HG02642 (cell line): ENCODE data around the gene OSBPL3.

Source experiments
- ATAC-seq: cut with Tn5 transposase; IDR thresholded peaks from one replicate; pipeline ENCODE4 v1.9.1; 2021; ENCODE audit warnings: mild to moderate bottlenecking; ENCODE audit not compliant: unreplicated experiment, poor library complexity

Gene OSBPL3

DNA sequence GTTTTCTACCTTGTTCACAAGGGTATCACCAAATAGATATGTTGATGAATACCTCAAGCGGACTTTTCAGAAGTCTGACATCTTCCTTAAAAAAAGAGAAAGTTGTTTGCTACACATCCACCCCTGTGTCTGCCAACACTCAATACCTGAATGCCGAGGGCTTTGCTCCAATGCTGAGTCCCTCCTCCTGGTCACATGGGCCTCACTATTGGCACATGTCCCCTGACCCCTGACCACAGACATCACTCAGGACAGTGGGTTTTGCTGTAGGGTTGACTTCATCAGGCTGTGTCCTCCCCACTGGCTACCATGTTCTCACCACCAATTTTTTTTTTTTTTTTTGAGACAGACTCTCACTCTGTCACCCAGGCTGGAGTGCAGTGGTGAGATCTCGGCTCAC, 76.4 kb downstream of the OSBPL3 start:
- ATAC-seq = no peak

GRCh38 chr7:24902931-24903330, 77.0 kb downstream of the OSBPL3 start:
- ATAC-seq = no peak

GRCh38 chr7:24902276-24902675, 77.7 kb downstream of the OSBPL3 start:
- ATAC-seq = no peak

DNA sequence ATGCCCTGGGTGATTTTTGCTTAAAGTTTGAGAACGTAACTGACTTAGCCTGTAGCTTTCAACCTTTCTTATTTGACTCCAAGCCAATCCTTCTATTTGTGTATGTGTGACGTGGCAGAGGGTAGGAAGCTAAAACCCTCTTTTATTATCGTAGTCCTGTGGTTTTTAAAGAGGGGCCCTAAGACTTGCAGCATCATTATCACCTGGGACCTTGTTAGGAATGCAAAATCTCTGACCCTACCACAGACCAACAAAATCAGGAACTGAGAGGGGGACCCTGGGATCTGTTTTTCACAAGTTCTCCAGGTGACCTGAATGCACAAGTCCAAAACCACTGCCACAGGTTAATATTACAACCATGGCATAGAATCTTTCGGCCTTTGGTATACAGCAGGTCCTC, 80.1 kb downstream of the OSBPL3 start:
- ATAC-seq = peak; percentile 49

- no peak for ATAC-seq
Observed at GRCh38 chr7:24899161-24899560, 80.8 kb downstream of the OSBPL3 start.

DNA sequence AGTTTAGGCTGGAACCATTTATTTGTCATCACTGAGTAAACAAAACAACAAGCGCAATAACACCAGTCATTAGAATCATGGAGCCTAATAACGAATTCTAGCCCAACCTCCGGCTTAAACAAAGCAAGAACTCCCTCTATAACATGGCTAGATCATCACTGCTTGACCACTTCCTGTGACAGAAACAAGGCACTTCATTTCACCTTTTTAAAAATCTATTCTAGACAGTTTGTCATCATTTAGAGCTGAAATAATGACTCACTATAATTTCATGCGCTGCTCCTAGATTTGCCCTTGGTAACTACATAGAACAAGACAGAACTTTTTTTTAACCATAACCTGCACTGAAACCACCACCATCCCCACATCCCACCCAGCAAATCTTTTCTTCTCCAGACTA, 81.3 kb downstream of the OSBPL3 start:
- peak; percentile 32 for ATAC-seq

DNA sequence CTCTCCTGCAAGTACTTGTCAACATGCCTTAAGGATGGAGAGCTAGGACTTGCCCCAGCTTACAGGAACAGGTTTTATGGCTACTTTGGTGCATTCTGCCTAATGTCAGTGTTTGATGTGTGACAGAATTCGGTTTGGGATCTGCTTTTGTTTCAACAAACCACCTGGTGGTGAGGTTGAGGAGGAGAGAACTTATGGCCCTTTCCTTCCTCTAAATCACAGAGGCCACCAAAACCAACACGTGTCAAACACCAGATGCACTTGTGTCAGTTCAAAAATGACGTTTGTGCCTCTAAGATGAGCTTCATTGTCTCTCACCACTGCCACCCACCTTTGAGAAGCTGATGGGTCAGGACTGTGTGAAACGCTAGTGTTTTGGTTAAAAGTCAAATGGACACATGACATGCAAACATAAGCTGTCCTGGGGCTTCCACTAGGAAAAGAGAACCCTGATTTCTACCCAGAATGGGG, 83.9 kb downstream of the OSBPL3 start:
- peak; percentile 65 for ATAC-seq

DNA sequence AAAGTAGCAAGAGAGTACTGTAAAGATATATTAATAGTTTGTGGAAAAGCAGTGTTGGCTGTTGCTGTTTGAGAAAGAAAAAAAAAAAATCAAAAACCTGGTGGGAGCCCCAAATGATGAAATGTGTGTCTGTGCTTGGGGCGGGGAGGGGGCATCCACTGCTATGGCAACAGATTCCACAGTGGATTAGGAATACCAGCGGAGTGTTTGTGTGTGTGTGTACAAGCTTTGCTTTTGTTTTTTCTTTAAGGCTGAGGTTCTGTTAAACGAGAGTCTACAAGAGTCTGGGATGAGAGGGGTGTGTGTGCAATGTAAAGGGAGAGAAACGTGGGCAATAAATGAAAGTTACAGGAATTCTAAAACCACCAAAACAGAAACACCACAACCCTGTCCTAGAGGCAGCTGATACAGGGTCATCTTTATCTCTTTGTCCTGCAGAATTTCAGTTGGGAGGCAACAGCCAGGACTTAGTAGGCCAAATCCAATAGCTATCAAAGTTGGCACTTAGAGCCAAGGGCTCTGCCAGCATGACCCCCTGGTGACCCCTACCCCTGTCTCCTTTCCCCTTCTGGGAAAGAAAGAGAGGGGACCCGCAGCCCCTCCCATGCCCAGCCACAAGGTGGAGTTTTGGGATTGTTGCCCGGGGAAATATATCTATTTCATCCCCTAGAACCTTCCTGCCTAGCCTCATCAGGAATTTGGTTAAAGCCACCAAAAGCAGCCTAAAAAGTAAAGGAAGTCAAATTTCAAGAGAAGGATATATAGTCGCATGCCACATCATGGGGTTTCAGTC, 85.4 kb downstream of the OSBPL3 start:
- no peak for ATAC-seq

- no peak for ATAC-seq
Observed at GRCh38 chr7:24891311-24891735, 88.7 kb downstream of the OSBPL3 start.

GRCh38 chr7:24889611-24890010, 90.4 kb downstream of the OSBPL3 start:
- no peak for ATAC-seq

DNA sequence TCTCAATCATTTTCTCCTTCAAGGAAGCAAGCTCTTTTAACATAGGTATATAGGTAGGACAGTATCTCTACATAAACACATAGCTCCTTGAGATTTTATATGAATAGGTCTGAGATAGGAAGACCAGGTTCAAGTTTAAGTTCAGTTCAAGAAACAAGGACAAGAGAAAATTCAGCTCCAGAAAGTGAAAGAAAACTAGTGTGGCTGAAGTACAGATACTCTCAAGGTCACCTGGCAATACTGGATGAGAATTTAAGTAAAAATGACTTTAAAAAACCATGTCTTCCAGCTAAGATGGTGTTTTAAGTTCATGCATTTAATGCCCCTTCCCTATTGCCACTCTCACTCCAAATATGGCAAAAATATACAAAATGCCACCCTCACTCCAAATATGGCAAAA, 91.3 kb downstream of the OSBPL3 start:
- no peak for ATAC-seq

- no peak for ATAC-seq
Observed at GRCh38 chr7:24885716-24886115, 94.3 kb downstream of the OSBPL3 start.

DNA sequence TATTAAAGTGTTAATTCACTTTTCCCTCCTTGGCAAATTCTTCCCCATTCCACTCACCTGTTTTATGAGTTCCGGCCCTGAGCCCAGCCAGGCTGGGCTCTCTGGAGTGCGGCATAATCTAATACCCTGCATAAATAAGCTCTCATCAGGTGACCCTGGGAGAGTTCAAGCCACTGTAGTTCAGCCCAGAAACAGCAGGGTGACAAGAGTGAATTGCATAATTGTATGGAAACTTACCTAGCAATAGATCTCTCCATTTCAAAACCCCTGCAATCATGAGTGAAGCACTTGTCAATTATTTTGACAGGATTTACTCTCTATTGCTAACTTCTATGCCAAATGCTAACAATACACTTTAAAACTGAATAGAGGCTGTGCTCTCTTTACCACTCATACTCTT, 94.7 kb downstream of the OSBPL3 start:
- no peak for ATAC-seq

- ATAC-seq = no peak
Observed at GRCh38 chr7:24884401-24884800, 95.6 kb downstream of the OSBPL3 start.

DNA sequence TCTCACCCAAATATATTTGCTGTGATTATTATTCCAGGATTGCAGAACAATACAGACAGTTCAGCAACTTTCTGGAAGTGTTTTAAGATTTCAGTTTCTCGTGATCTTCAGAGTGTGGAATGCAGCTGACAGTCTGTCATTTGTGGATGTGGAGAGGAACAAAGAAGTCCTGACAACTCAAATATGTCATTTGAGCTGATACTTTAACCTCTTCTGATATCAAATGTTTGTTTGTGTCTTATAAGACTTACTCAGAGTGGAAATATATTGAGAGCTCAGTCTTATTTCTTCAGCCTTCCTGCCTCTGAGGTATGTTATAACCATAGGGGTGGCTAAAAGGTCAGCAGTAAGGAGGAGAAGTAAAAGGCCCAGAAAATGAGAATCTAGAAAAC, 96.4 kb downstream of the OSBPL3 start:
- no peak for ATAC-seq

GRCh38 chr7:24882989-24883621, 96.9 kb downstream of the OSBPL3 start:
- peak; percentile 40 for ATAC-seq

- ATAC-seq = no peak
Observed at GRCh38 chr7:24881623-24882022, 98.4 kb downstream of the OSBPL3 start.

GRCh38 chr7:24880886-24881285, 99.1 kb downstream of the OSBPL3 start:
- no peak for ATAC-seq

GRCh38 chr7:24879291-24879690, 100.7 kb downstream of the OSBPL3 start:
- no peak for ATAC-seq

DNA sequence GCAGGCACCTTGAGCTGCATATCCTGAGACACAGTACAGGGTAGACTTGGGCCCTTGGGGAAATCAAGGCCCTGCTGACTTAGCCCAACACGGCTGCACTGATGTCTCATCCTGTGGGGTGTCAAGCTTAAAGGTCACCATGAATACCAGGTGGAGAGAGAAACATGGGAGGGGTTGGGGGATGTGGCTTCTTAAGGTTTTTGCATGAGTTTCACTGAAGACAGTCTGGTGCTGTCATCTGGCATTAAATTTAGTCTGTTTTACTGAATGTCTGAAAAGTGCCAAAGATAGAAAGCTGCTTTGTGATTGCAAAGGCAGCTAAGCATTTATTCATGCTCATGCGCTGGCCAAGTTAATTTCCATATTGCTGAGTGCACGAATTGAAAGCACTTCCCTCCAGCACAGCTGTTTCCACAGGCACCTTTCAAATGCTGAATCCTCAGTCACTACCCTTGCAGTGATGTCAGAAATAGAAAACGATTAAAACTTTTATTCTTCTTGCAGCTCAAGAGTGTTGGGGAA, 102.1 kb downstream of the OSBPL3 start:
- peak; percentile 94 for ATAC-seq

GRCh38 chr7:24874791-24875190, 105.2 kb downstream of the OSBPL3 start:
- ATAC-seq = no peak

DNA sequence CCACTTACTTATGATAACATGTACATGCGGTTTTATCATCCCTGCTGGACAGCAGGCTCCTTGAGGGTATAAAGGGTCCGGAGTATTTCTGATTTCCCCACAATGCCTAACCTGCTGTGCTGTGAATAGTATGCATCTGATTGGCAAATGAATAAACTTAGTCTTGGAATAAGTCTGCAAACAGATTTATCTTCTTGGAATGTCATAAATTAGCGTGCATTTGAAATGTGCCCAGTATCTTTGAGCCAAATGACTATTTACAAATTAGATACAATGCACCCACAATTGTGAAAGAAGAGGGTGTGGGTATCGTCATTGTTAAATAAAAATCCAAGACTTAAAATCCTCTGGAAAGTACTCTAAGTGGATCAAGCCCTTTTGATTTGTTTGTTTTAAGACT, 106.0 kb downstream of the OSBPL3 start:
- no peak for ATAC-seq
